Pulmonary artery endothelial cell (primary cell): Measurements from ENCODE around the gene ERCC4. TPM values are rescaled to one million over a fixed set of nuclear protein-coding genes. Genes with fewer than 3 reads are reported as not detected.

Source experiments
- DNase-seq: peaks from one replicate; pipeline ENCODE4 v3.0.0-alpha.2; 2011; ENCODE audit warnings: low read depth, low spot score
- total RNA-seq: library from RNA; depleted of rRNA; stranded (reverse); fragments of >200 nt; gene quantifications from 2 replicates; pipeline ENCODE4 v1.2.3, GENCODE V29; 2014

Gene ERCC4
- total RNA-seq, 1 donor from 2014 or later = 9.7 TPM

- no peak for DNase-seq
These were observed 8.6 kb upstream of the ERCC4 start for GRCh38 chr16:13911306-13911705.

GRCh38 chr16:13911871-13912270 lies 8.1 kb upstream of the ERCC4 start:
- DNase-seq = no peak

GRCh38 chr16:13912891-13913290 lies 7.1 kb upstream of the ERCC4 start:
- no peak for DNase-seq

DNA sequence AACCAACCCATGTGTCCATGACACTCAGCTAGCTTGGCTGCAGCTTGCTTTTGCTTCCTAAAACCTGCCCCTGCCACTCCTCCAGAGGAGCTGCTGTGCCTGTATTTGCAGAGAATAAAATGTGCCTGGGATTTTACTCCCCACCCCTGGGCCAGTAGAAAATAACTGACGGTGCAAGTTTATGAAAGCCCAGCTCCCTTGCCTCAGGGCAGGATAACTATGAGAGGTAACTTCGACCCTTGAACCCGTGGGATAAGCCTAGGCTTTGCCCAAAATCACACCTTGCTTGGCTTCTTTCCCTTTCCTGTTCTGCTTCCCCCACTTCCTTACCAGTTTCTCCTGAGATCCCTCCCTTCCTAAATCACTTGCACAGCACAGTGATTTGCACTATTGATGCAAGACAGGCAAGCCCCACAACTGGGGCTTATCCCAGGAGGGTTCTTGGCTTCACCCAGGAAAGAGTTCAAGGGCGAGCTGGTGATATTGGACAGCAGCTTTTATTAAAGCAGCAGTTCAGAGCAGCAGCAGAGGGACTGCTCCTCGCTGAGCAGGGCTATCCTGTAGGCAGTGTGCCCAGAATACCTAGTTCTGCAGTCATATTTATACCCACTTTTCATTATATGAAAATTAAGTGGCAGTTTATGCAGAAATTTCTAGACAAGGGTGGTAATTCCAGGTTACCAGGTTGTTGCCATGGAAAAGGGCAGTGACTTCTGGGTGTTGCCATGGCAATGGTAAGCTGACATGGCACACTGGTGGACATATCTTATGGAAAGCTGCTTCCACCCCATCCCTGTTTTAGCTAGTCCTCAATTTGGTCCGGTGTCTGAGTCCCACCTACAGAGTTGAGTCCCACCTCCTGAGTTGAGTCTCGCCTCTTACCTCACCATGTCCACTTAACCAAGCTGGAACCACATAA lies 6.3 kb upstream of the ERCC4 start:
- DNase-seq = no peak

GRCh38 chr16:13915033-13915635 lies 4.8 kb upstream of the ERCC4 start:
- no peak for DNase-seq

DNA sequence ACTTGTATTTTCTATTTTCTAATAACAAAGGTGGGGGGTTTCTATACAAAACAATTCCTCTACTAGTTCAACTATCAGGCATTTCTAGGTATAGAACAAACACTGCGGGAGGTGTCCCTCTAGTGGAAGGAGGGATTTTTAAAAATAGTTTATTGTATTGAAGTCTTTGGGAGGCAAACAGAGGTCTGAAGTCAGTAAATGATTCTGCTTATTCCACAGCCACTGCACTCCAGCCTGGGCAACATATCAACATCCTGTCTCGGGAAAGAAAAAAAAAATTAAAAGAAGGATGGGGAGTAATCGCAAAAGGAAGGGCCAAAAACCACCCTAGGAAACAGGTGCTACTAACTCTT lies 648 bp upstream of the ERCC4 start:
- peak; percentile 26 for DNase-seq

DNA sequence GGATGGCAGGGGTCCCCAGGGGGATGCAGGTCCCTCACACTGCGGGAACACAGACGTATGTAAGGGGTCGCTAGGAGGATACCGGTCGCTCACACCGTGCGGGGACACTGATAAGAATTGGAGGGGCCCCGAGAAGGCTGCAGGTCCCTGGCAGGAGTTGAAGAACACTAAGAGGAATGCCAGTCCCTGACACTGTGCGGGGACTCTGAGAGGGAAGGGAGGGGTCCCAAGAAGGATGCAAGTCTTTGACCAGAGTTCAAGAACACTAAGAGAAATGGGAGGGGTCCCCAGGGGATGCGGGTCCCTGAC lies 510 bp downstream of the ERCC4 start:
- DNase-seq = no peak

DNA sequence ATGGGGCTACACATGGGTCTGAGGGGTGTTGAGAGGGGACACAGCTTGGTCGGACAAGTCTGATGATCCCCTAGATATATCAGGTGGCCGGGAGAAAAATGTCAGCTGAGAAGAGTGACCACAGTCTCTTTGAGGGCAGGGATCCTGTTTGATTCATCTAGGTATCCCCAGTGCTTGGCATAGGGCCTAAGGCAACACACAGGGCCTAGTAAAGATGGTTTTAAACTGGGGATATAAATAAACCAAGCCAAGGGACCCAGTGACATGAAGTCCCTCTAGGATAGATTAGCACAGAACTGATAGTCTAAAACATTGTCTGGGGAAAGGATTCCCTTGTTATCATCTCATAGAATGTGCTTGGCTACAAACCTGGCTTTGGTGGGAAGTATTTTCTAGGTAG lies 1.4 kb downstream of the ERCC4 start:
- DNase-seq = no peak

GRCh38 chr16:13923703-13924298 lies 3.8 kb downstream of the ERCC4 start:
- peak; percentile 24 for DNase-seq

- no peak for DNase-seq
These were observed 6.5 kb downstream of the ERCC4 start for GRCh38 chr16:13926464-13926863.

DNA sequence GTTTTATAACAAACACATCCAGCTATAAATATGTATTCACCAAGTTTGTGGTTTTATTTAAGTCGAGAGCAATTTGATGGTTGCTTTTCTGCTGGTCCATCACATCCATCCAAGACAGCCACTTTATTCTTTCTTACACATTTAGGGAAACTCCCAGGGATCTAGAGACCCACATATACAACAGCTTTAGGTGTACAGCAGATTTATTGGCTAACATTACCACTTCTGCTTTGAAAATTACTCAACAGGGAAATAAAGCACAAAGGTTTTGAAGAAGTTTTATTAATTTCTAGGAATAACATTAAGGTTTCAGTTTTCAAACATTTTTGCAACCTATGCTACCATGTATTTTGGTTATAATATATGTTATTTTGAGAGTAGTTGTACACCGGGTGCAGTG lies 6.9 kb downstream of the ERCC4 start:
- no peak for DNase-seq

DNA sequence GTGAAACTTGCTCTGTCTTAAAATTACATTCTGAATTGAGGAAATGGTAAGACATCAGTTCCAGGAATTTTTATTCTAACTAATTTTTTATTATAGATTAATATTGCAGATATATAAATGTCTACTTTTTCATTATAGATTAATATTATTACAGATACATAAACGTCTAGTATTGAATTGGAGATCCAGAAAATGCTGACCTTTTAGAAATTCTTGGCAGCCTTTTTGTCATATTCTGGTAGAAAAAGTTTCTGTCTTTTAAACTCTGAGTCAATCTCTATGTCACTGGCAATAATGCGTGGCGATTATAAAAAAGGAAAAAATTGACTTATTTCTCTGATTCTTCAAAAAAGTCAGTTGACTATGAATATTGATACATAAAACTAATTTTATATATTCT lies 8.7 kb downstream of the ERCC4 start:
- no peak for DNase-seq

DNA sequence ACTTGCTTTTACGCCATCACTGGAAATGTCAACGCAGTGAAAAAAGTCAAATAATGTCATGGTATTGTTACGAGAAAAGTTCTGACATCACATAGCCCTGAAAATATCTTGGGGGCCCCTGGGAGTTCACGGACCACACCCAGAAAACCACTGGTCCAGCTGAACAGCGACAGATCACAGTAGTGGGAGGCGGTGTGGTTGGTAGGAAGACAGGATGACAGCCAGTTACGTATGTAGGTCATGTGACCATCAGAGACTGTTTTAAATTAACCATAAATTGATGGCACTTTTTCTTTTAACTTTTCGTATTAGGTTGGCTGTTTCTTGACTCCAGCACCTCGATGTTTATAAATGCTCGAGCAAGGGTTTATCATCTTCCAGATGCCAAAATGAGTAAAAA lies 11.9 kb downstream of the ERCC4 start:
- DNase-seq = no peak

GRCh38 chr16:13935408-13935807 lies 15.5 kb downstream of the ERCC4 start:
- no peak for DNase-seq

DNA sequence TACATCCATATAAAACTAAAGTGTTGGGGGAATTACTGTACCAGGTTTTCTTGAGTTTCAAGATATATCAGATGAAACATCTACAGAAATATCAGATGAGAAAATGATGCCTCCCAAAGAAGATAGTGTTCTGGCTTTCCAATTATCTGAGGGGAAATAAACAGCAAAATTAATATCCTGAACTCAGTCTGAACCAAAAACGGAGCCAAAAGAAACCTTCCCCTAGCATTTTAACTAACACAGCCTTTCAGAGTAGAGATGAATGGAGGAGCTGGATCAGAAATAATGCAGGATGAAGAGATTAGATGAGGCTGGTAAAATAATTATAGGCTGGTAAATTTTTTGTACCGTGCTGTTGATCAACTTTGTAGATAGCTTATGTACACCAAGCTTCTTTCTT lies 16.2 kb downstream of the ERCC4 start:
- no peak for DNase-seq

GRCh38 chr16:13936596-13937081 lies 16.7 kb downstream of the ERCC4 start:
- DNase-seq = no peak

DNA sequence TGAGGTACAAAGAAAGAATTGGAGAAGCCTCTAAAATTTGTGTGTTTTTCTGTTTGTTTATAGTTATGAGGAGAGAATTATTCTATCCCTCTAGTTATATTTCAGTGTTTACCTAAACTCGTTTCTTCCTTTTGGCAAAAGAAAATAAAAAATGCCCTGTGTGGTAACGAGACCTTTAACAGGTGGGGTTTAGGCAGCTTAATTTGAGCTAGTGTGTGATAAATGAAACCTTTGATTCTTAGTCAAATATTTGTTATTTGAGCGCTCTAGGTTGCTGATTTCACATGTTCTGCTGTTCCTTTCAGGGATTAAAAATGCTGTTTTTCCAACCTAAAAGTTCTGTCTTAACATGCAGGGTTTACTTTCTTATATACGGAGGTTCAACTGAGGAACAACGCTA lies 17.5 kb downstream of the ERCC4 start:
- no peak for DNase-seq

GRCh38 chr16:13938480-13938879 lies 18.5 kb downstream of the ERCC4 start:
- no peak for DNase-seq

DNA sequence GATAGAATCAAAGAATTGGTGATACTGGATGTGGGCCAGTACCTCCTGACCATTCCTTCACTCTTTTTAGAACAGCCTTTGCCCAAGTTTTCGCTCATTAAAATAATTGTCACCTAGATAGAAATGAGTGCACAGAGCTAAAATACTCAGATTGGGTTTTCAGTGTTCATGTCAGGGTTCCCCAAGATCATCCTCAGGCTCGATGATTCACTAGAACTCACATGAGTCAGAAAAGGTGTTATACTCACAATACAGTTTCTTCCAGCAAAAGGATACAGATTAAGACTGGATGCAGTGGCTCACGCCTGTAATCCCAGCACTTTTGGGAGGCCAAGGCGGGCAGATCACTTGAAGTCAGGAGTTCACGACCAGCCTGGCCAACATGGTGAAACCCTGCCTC lies 19.9 kb downstream of the ERCC4 start:
- no peak for DNase-seq

DNA sequence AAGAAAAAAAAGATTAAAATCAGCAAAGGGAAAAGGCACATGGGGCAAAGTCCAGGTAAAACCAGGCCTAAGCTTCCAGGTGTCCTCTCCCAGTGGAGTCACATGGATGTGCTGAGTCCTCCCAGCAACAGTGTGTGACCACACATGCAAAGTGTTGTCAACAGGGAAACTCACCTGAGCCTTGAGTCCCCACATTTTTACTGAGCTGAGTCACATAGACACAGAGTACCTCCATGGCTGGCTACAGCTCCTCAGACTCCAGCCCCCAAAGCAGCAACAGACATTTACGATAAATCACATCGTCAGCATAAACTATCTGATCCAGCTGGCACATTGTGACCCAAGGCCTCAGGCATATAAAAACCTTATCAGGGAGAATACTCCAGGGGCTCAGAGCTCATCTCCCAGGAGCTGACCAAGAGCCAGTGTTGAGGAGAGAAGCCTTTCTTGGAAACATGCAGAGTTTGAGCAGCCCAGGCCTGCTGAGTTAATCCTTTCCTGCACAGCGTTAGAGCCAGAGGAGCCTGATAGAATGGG lies 20.5 kb downstream of the ERCC4 start:
- no peak for DNase-seq

GRCh38 chr16:13944816-13945215 lies 24.9 kb downstream of the ERCC4 start:
- no peak for DNase-seq

- DNase-seq = no peak
These were observed 26.0 kb downstream of the ERCC4 start for GRCh38 chr16:13945744-13946485.
